K562 (cell line): Measurements from ENCODE around the gene ENO2. TPM values are rescaled to one million over a fixed set of nuclear protein-coding genes. Genes with fewer than 3 reads are reported as not detected.

Source experiments
- E2F8 ChIP-seq: fragments of 450-650 bp; IDR thresholded peaks from 2 replicates; pipeline ENCODE4 v1.7.1; 2018; ENCODE audit warnings: mild to moderate bottlenecking, low read depth; ENCODE audit not compliant: partially characterized antibody
- FOXP4 ChIP-seq: sonication (generic); formaldehyde crosslinking; IDR thresholded peaks from 2 replicates; pipeline ENCODE4 v1.8.0; 2022; ENCODE audit warnings: mild to moderate bottlenecking, missing genetic modification reagents, borderline replicate concordance
- GATAD2A ChIP-seq: fragments of 450-650 bp; IDR thresholded peaks from 2 replicates; pipeline ENCODE4 v1.6.1; 2017
- HNRNPK ChIP-seq: fragments of 200-400 bp; formaldehyde crosslinking; IDR thresholded peaks from one replicate; pipeline ENCODE4 v1.6.1; 2018; ENCODE audit warnings: mild to moderate bottlenecking, low read depth, low read length; ENCODE audit not compliant: poor library complexity, severe bottlenecking
- MAX ChIP-seq: sonication (generic); formaldehyde crosslinking; IDR thresholded peaks from 2 replicates; pipeline ENCODE4 v1.9.0; 2022; ENCODE audit warnings: mild to moderate bottlenecking, missing genetic modification reagents
- MLLT1 ChIP-seq, 2 experiments: fragments of 450-650 bp; IDR thresholded peaks; 2 replicates each; pipeline ENCODE4 v1.6.1; 2016
- POLR2G ChIP-seq: fragments of 200-400 bp; formaldehyde crosslinking; IDR thresholded peaks from 2 replicates; pipeline ENCODE4 v1.6.1; 2017; ENCODE audit warnings: low read depth, mild to moderate bottlenecking, antibody characterized with exemption, low read length, moderate library complexity
- RBBP5 ChIP-seq: fragments of 200-600 bp; sonication (generic); IDR thresholded peaks from 2 replicates; pipeline ENCODE4 v1.6.1; 2012; ENCODE audit warnings: borderline replicate concordance, mild to moderate bottlenecking, low read length, control low read depth, inconsistent platforms; ENCODE audit not compliant: insufficient read depth, poor library complexity, severe bottlenecking
- RBFOX2 ChIP-seq: fragments of 200-400 bp; formaldehyde crosslinking; IDR thresholded peaks from 2 replicates; pipeline ENCODE4 v1.6.1; 2017; ENCODE audit warnings: low read depth, mild to moderate bottlenecking, low read length, moderate library complexity
- SMARCA5 ChIP-seq: fragments of 450-650 bp; IDR thresholded peaks from 2 replicates; pipeline ENCODE4 v1.6.1; 2016
- TAF1 ChIP-seq: IDR thresholded peaks from 2 replicates; pipeline ENCODE4 v1.6.1; 2011; ENCODE audit warnings: mild to moderate bottlenecking, low read length, moderate library complexity; ENCODE audit not compliant: insufficient read depth, control insufficient read depth, severe bottlenecking; ENCODE audit errors: extremely low read depth
- TEAD2 ChIP-seq: fragments of 450-650 bp; IDR thresholded peaks from 2 replicates; pipeline ENCODE4 v1.6.1; 2016; ENCODE audit warnings: missing genetic modification characterization, control low read depth, missing compliant biosample characterization
- TEAD4 ChIP-seq, 2 experiments: sonication (generic) in 1 of 2; formaldehyde crosslinking in 1 of 2; IDR thresholded peaks; 2 replicates each; pipeline versions ENCODE4 v1.6.1 to v1.8.0; 2012 to 2022; ENCODE audit warnings: borderline replicate concordance in 1 of 2, inconsistent platforms in 1 of 2, low read length in 1 of 2, mild to moderate bottlenecking in 1 of 2, missing genetic modification reagents in 1 of 2
- ZNF518B ChIP-seq: fragments of 250-450 bp; sonication (Bioruptor Pico); IDR thresholded peaks from 2 replicates; pipeline ENCODE4 v1.5.0; 2021; ENCODE audit warnings: mild to moderate bottlenecking, moderate library complexity
- polyA plus RNA-seq, 8 experiments: library from polyadenylated mRNA; depleted of rRNA in 4 of 8; stranded (reverse) in 5 of 8; unstranded in 3 of 8; fragments of >200 nt; fragmentation: Nextera tagmentation in 2 of 8; fragmentation: Illumina TruSeq in 1 of 8; extraction: Ambion mirVana in 2 of 8; extraction: Trizol in 1 of 8; gene quantifications; 2 replicates each; pipeline versions ENCODE4 v1.2.1 to v1.2.3, GENCODE V29; 2011 to 2014; ENCODE audit warnings: inconsistent platforms in 1 of 8, missing spikeins in 1 of 8
- total RNA-seq, 7 experiments: library from RNA; depleted of rRNA in 6 of 7; stranded (reverse); fragments of >200 nt in 6 of 7; fragmentation: Illumina TruSeq in 2 of 7; extraction: Trizol in 2 of 7; gene quantifications; 2 replicates each; pipeline versions ENCODE4 v1.2.1 to v1.2.3, GENCODE V29; 2011 to 2021; ENCODE audit warnings: low replicate concordance in 1 of 7

The ENO2 gene
- total and polyA plus RNA-seq, 9 of the 15 experiments (the other 6 are each of a cell fraction or from before 2014, with no cell fraction given) = 10.9 to 43.3 (median 21.0) TPM

- TF ChIP-seq RBFOX2 (peak; percentile 78), TEAD2 (tag) (no peak), TEAD4 (IDR thresholded peaks at IDR 0.05; ENCODE audit: low read length) (no peak), TEAD4 (CRISPR knock-in tag; IDR thresholded peaks at IDR 0.05; ENCODE audit: borderline replicate concordance) (no peak), E2F8 (no peak), MAX (CRISPR knock-in tag) (no peak), GATAD2A (peak; percentile 93), ZNF518B (CRISPR knock-in tag) (no peak), POLR2G (peak; percentile 81), TAF1 (peak; percentile 55), FOXP4 (CRISPR knock-in tag) (0 out of 2 replicates have a peak, but pooled peaks have one; percentile 19), HNRNPK (peak; percentile 63), MLLT1 (IDR thresholded peaks at IDR 0.05) (peak in 1 of 2 experiments; percentile 61; a peak in 1 of 4 replicates), RBBP5 (peak; percentile 68), SMARCA5 (no peak)
These were observed 13.1 kb downstream of the ENO2 start, which contains the start of gene ATN1 (continued) for GRCh38 chr12:6927379-6928021.
